ENCODE measurements around the gene TREML2.
"Not testable (repeated sequence)": the region's sequence is repeated elsewhere in the genome, so short reads cannot be mapped to it uniquely, and the experiment has no call there.

Gene TREML2

GRCh38 chr6:41208439-41209106 lies 7.6 kb upstream of the TREML2 start:
- DNase-seq (ENCODE audit: low read depth in 2 of 2), result no peak

GRCh38 chr6:41204156-41204555 lies 3.2 kb upstream of the TREML2 start:
- DNase-seq (ENCODE audit: low read depth in 2 of 2), result no peak

GRCh38 chr6:41201764-41202173 lies 820 bp upstream of the TREML2 start:
- DNase-seq (ENCODE audit: low read depth in 2 of 2), result no peak

GRCh38 chr6:41200296-41200900 lies 551 bp downstream of the TREML2 start:
- DNase-seq (ENCODE audit: low read depth in 2 of 2), result peak; percentile 18 to 21

- peak in 1 of 2 experiments; percentile 11 for DNase-seq (ENCODE audit: low read depth in 2 of 2)
Measured at GRCh38 chr6:41199552-41200246, 1.2 kb downstream of the TREML2 start.

- no peak for DNase-seq (ENCODE audit: low read depth in 2 of 2)
Measured at GRCh38 chr6:41197234-41197633, 3.7 kb downstream of the TREML2 start.

GRCh38 chr6:41194386-41194785 lies 6.6 kb downstream of the TREML2 start:
- no peak for DNase-seq (ENCODE audit: low read depth in 2 of 2)

GRCh38 chr6:41193884-41194283 lies 7.1 kb downstream of the TREML2 start:
- no peak for DNase-seq (ENCODE audit: low read depth in 2 of 2)

GRCh38 chr6:41193171-41193734 lies 7.7 kb downstream of the TREML2 start:
- no peak for DNase-seq (ENCODE audit: low read depth in 2 of 2)

GRCh38 chr6:41191569-41191968 lies 9.4 kb downstream of the TREML2 start:
- DNase-seq (ENCODE audit: low read depth in 2 of 2), result peak; percentile 15 to 33

GRCh38 chr6:41190791-41191190 lies 10.2 kb downstream of the TREML2 start:
- no peak for DNase-seq (ENCODE audit: low read depth in 2 of 2)

- no peak for DNase-seq (ENCODE audit: low read depth in 2 of 2)
Measured at GRCh38 chr6:41189967-41190366, 11.0 kb downstream of the TREML2 start.

GRCh38 chr6:41189046-41189445 lies 11.9 kb downstream of the TREML2 start:
- DNase-seq (ENCODE audit: low read depth in 2 of 2), result not testable (repeated sequence)

- DNase-seq (ENCODE audit: low read depth in 2 of 2), result no peak
Measured at GRCh38 chr6:41187924-41188886, 12.7 kb downstream of the TREML2 start.

- DNase-seq (ENCODE audit: low read depth in 2 of 2), result no peak
Measured at GRCh38 chr6:41186031-41186562, 14.9 kb downstream of the TREML2 start.

- DNase-seq (ENCODE audit: low read depth in 2 of 2), result no peak
Measured at GRCh38 chr6:41184761-41185160, 16.2 kb downstream of the TREML2 start.

- peak in 1 of 2 experiments; percentile 12 for DNase-seq (ENCODE audit: low read depth in 2 of 2)
Measured at GRCh38 chr6:41182069-41183034, 18.6 kb downstream of the TREML2 start.

GRCh38 chr6:41181566-41181965 lies 19.4 kb downstream of the TREML2 start:
- DNase-seq (ENCODE audit: low read depth in 2 of 2), result no peak

- no peak for DNase-seq (ENCODE audit: low read depth in 2 of 2)
Measured at GRCh38 chr6:41179163-41179562, 21.8 kb downstream of the TREML2 start.

GRCh38 chr6:41177695-41178094 lies 23.3 kb downstream of the TREML2 start:
- no peak for DNase-seq (ENCODE audit: low read depth in 2 of 2)

Data from stimulated activated CD4-positive, alpha-beta T cell treated with anti-CD3 and anti-CD28 coated beads, Interleukin-12 subunit alpha, Interleukin-12 subunit beta, amount 100 ng/mL, for 24 hours (primary cell).